Measurements from ENCODE around the gene SLC4A4.

The SLC4A4 gene

DNA sequence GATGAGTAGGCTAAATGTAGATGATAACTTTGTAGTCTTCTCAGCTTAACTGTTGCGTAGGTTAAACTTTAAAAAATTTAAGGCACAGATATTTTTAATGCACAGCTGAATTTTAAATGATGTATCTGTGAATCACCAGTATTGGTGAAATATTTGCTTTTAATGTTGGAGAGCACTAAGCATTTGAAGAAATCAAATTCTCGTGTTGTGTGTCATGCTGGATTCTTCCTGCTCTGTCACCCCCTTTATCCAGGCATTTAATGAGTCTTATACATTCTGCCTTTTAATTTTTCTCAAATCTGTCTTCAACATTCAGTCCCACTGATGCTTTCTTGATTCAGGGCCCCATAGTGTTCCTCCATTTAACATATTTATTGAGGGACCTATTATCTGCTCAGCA, 76.7 kb downstream of the SLC4A4 start:
- no peak for DNase-seq (ENCODE audit: low read depth)

DNA sequence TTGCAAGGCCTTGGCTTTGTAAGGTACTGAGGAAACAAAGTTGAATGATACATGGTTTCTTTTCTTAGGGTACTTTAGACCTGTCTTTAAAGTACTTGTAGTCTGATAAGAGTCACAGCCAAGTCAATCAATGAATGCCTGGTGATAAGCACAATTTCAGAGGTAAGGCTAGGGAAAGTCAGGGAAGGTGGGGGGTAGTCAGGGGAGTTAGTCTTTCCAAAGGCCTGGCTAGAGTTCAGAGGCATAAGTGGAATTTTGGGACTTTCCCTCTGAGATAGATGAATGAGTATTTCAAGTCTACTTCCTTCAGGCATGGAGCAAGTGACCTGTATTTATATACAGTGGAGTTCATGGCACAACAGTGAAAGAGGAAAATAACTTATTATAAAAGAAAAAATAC, 78.3 kb downstream of the SLC4A4 start:
- no peak for DNase-seq (ENCODE audit: low read depth)

DNA sequence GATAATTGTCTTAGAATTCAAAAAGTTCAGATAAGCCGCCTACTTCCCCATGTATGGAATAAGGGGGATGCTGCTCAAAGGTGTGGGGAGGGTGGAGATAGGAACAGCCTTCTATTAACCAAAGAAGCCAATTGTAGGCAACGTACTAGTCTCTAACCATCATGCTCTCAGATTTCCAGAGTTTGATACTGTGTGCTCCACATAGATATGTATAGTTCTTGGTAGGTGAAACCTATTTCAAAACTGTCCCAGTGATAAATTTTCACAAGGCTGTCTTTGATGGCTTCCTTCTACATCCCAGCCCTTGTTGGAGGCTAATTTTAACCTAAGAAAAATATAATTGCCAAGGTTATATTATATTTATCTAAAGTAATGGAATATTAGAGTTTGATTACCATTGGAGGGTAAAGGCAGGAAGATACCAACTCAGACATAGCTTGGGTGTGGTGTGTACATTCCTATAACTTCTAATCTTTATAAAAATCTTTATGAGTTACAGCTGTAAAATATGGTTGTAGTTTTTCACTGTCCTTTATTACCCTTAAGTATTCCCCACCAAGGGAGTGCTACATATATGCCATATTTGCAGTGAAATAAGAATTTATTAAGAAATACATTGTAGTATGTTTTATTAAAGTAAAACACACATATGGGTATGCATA, 87.7 kb downstream of the SLC4A4 start:
- DNase-seq (ENCODE audit: low read depth): no peak

DNA sequence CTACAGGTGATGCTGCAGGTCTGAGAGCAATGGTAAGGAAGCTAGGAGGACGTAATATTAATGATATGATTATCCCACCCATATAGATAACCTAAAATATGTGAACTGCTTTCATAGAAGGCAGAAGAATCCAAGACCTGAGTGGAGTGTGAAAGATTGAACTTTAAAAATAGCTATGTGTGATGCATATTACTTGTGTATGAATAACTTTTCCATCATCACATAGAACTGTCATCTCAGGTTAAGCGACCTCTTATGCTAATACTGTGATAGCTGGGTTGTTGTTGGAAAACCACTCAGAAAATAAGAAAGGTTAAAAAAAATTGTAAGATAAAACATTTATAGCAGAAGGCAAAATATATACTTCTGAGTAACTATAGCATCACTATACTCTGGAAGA, 90.3 kb downstream of the SLC4A4 start:
- DNase-seq (ENCODE audit: low read depth): no peak

DNA sequence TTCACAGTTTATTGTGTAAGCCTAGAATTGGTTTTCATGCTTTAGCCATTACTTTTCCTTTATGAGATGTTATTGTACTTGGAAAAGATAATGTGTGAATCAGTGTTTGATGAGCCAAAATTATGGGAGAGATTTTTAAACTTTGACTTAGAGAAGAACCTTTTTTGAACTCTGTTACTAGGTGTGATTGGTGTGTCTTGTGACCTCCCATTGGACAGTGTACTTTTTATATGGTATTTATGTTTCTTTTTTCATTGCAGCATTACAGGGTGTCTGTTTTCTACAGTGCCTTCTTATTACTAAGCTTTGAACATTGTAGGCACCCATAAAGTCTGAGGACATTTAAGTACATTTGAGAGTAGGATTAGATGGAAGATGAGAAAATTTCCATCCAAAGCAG, 91.1 kb downstream of the SLC4A4 start:
- no peak for DNase-seq (ENCODE audit: low read depth)

DNA sequence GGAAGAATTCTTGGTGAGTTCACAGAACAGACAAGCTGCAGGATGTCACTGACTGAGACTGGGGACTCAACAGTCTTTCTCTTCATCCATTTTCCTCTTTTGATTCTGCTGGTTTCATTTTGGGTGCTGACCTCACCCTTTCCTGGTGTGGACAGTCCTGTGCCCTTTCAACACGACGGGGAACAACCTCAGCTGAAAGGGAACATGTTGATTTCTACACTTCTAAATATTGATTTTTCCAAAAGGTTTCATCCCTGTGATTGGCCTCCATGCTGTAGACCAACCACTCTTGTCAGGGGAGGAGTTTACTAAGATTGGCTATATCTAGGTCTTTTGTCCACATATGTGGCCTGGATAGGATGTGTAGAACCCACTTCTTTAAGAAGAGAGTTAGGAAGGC, 91.8 kb downstream of the SLC4A4 start:
- DNase-seq (ENCODE audit: low read depth): no peak

DNA sequence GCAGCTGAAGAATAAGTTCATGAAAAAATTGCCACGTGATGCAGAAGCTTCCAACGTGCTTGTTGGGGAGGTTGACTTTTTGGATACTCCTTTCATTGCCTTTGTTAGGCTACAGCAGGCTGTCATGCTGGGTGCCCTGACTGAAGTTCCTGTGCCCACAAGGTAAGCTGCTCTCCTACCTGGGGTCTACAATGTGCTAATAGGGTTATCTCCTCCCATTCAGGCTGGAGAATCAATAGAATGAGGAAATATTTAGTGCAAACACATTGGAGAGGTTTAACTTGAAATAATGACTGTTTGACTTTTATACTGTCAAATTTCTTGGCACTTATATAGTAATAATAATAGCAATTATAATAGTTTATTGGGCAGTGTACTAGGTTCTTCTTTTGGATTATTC, 101.8 kb downstream of the SLC4A4 start:
- DNase-seq (ENCODE audit: low read depth): no peak

DNA sequence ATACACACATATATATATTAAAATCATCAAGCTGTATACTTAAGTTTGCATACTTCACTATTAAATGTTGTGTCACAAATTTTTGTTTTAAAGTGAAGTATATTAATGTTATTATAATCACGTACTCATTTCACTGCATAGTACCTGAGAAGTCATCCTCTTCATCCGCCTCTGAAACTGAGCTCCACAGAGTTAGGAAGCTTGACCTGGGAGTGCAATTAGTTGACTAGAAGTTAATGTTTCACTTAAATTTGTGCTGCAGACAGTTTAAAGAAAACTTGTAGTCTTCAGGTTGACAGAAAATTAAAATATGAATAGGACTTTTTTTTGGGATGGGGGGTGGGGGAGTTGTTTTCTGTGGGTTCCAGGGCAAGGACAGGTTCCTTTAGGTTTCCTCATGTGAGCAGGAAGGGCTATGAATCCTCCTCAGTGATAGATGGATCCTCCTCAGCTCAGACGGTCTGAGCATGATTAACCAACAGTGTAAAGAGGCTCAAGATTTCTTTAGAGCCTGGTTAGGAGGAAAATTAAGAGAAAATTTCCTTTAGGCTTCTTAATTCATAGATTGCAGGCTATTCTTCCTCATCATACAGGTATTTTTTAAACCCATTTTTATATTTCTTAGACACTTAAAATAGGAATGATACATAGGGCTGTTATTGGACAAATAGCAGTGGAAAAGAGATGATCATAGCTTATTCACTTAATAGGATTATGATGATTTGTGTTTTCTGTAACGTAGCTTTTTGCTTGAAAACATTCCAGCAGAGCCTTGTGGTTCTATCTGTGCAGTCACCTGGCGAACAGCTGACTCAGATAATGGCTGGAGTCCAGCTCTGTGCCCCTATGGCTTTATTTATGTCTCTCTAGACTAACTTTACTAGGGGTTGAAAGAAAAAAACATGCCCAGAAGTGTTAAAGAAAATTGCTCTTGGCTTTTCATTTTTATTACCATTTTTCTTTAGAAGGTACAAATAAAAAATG, 102.7 kb downstream of the SLC4A4 start:
- no peak for DNase-seq (ENCODE audit: low read depth)

DNA sequence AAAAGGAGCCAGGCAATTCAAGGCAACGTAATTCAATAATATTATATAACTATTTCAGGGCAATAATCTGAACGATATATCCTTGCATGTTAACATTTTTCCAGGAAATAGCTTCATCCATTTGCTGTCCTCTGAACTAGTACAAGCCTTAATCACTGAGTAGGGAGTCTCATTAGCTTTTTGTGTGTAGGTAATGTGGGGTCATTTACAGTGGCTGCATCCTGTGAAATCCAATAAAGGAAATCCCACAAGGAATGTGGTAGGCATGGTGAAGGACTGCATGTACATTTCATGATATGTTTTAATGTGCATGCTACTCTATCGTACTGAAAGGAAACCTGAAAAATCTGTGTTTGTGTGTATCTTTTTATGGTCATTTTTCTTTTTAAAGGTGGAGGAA, 103.5 kb downstream of the SLC4A4 start:
- no peak for DNase-seq (ENCODE audit: low read depth)

DNA sequence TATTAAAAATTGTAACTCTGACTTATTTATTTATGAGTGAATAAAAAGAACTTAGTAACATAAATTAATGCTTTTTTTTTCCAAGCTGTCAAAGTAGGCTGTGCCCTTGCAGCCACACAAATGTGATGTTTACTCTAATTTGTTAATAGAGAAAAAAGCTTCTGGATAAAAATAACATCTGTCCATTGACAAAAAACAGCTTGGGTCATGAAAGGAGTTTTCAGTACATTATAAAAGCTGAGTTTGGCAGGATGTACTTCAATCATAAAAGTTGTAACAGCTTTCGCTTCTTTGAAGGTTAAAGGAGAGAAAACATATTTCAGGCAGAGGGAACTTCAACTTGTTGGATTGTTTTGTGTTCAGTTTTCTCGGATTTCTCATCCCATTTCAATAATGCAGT, 105.6 kb downstream of the SLC4A4 start:
- no peak for DNase-seq (ENCODE audit: low read depth)

DNA sequence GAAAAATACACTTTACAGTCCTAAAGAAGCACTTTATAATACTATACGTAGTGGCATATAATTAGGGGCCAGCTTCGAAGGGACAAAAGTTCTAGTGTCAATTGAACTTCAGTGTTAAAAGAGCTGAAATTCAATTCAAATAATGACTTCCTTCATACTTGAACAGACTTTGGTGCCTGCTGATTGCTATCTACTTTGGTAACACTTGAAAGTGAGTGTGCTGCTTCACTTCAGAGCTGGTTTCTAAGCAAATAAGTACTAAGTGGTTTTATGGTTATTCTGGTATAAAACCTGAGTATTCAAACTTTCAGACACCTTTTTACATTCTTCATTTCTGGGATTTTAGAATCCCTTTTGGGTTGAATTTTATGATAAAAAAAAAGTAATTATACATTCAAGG, 107.0 kb downstream of the SLC4A4 start:
- DNase-seq (ENCODE audit: low read depth): no peak

DNA sequence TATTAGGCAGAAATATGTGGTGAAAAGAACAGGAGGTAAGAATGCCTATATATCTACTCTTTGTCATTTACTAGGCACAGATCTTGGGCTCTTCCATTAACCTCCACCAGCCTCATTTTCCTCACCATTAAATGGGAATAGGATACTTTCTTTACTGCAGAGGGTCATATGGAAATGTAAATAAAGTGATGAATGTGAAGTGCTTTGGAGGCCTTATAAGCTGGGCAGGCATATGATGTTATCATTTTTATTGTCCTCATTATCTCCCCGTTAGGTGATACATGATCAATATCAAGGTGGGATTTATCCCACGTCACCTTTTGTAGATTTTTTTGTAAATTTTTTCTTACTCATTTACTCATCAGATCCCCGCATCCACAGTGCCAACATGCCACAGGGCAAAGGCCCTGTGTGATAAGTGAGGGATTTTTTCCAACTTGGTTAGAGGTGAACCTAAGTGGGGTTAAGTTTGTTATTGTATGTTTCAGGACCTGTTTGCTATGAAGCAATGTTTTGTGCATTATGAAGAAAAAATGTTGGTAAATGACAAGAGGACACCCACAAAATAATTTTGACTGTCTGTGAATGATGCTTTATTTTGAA, 107.8 kb downstream of the SLC4A4 start:
- DNase-seq (ENCODE audit: low read depth): no peak

DNA sequence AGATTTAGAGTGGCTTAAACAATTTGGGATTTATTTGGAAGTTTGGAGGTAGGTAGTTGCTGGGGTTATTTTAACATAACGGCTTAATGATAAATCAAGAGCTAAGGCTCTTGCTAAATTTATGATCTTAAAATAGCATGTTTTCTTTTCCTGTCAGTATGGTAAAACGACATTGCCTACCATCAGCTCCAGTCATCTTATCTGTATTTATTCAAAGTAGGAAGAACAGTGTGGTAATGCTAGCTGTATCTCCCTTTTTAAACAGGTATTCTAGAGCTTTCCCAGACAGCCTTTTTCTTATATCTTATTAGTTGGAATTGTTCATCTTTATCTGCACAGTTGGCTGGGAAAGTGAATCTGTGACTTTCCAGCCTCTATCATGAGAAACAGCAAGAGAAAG, 110.2 kb downstream of the SLC4A4 start:
- DNase-seq (ENCODE audit: low read depth): no peak

DNA sequence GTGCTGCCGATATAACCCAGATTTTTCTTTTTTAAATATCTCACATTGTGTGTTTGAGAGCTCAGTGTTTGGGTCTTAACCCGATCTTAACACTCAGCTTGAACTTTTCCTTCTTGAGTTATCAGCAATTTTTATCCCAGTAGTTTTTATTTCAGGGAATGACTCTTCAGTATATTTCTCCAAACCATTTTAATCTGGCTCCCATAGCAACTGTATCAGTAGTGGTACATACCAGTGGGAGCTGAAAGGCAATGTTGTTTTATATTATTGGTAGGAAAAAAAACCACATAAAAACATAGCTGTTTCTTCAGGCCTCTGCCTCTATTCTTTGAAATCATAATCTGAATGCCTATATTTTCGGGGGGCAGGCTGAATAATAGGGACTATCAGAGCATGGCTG, 111.1 kb downstream of the SLC4A4 start:
- no peak for DNase-seq (ENCODE audit: low read depth)

DNA sequence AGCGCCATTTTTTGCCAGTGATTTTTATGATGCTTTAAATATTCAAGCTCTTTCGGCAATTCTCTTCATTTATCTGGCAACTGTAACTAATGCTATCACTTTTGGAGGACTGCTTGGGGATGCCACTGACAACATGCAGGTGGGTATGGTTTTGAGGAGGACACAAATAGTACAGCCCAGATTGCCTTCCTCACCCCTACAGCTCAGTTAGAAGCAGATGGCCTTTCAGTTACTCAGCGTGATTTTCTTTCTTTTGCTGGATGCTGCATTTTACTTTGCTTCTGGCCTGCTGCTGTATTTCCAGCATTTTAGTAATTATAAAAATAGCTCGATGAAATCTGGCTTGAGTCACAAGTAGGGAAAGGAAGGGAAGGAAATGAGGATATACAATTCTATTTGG, 114.7 kb downstream of the SLC4A4 start:
- no peak for DNase-seq (ENCODE audit: low read depth)

DNA sequence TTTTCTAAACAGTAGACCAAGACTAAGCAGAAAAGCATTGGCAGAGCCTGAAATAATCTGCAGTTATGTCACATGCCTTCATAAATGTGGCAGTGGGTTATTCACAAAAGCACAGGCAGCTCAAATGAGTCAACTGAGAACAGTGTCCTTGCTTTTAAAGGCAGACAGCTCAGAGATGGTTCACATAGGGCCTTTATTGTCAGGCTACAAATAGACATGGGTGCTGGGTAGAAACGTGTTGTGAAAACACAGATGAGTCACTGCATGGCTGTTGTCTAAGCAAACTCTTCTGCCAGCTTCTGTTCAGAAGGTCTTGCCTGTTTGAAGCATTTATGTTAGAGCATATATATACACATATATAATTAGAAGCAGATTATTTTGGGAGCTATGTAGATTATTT, 118.0 kb downstream of the SLC4A4 start:
- no peak for DNase-seq (ENCODE audit: low read depth)

DNA sequence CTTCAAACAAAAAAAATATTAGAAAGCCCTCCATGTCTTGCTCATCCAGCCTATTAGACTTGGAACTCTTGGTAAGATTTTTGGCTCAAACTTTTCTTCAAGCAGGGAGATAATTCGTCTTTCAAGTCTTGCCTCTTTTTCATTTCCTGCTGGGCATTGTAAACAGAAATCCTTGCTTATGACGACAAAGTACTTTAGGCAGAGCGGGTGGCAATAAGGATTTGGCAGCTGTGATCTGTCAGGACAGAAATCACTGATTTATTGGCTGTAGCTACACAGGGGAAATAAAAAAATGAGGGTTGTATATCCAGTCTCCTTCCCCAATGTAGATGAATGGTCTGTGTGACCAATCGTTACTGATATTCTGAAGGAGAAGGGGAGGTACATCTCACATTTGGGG, 121.6 kb downstream of the SLC4A4 start:
- DNase-seq (ENCODE audit: low read depth): no peak

DNA sequence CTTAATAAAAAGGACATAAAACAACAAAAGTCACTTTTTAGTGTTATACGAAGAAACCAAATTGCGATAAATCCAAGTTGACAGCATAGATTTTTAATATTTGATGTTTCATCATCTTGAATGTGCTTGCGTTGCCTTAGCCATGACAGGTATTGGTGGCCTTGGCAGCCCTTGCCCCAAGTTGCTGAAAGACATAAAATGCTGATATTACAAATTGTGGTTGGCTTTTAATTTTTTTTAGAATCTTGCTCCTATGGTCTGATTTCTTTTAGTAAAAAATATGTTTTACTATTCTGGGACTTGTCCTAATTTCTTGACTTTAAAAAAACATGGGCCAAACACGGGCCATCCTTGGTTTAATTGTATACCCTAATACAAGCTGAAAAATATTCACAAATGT, 122.6 kb downstream of the SLC4A4 start:
- DNase-seq (ENCODE audit: low read depth): no peak

DNA sequence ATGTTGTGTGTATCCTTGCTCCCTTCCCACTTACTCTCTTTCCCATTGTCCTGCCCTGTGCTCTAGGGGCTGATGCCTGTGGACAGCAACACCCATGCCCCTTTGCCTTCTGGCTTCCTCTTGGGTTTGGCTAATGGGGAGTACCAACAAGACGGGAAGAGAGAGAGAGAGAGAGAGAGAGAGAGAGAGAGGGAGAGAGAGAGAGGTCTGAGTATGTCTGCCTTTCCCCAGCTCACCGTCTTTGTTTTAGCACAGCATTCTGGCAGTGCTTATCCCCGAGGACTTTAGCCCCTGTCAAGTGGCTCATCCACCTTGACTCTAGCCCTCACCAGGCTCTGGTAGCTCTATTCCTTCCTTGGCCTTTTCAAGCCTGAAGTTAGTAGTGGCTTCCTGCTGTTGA, 128.0 kb downstream of the SLC4A4 start:
- DNase-seq (ENCODE audit: low read depth): no peak

DNA sequence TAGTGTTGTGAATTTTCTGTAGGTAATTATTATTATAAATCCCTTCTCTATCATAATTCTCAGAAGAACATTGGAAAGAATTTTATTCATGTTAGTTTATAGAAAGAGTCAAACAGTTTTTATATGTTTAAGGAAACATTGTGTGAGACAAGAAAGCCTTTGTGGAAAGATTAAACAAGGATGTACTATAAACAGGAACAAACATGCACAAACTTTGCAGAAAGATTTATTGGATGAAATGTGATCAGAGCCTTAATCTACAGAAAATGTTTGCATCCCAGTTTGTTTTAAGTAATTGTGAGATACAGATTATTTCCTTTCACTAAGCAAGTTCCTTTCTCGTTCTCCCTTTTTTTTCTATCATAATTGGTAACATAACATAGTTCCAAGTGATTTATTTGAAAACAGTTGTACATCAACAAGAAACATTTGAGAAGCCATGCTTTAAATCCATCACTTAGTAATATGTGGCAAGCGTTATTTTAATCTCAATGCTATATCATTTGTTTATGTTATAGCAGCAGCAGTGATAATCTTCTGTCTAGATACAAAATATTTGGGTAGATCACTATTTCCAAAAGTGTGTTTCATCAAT, 129.4 kb downstream of the SLC4A4 start:
- no peak for DNase-seq (ENCODE audit: low read depth)

DNA sequence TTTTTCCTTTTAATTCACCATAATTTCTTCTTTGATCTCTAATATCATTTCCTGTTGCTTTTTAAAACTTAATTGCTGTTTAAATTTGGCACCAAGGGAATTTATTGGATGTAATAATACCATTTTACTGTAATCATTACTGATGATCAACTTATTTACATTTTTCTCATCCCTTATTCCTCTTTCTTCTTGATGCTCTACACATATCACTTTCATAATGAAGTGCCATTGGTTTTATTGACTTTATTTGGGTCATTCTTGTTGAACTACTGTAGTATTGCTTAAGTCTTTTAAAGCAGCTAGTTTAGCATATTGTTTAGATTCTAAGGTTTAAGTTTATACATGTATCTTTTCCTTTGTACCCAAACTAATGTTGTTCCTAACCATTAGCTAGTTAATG, 130.7 kb downstream of the SLC4A4 start:
- no peak for DNase-seq (ENCODE audit: low read depth)

DNA sequence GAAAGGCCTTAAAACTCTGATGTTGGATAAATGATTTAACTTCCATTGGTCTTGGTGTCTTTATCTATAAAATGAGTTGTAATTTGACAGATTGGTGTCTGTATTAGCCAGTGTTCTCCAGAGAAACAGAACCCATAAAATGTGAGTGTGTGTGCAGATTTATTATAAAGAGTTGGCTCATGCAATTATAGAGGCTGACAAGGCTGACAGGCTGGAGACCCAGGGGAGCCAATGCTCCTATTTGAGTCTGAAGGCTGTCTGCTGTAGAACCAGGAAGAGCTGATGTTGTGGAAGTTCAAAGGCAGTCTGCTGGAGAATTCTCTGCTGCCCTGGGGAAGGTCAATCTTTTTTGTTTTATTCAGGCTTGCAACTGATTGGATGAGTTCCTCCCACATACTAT, 131.7 kb downstream of the SLC4A4 start:
- DNase-seq (ENCODE audit: low read depth): no peak

DNA sequence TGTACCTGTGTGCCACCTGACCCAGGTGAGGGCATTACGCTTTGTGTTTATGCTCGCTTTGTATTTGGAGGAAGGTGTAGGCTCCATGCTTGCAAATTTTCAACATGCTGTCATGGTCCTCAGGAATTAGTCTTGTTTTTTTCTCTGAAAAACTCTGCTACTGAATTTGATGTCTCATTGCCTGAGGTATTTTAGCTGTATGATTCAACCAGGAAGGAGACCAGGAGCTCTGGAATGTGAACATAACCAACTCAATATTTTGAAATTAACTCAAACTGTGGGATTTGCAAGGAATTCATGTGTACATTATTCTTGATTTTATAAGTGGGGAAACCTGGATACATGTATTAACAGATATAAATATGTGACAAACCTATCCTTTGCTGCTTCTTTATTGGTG, 134.1 kb downstream of the SLC4A4 start:
- no peak for DNase-seq (ENCODE audit: low read depth)

All from T-helper 22 cell (primary cell).